OCI-LY3 (cell line): Measurements from ENCODE around the gene DHTKD1.

ENCODE experiments used
- CTCF ChIP-seq: fragments of 200-600, 300-600 bp; sonication (generic); IDR thresholded peaks from 2 replicates; pipeline ENCODE4 v1.5.1; 2014; ENCODE audit warnings: antibody characterized with exemption, low read length, low read depth
- EZH2phosphoT487 ChIP-seq: fragments of 200-600 bp; shearing (Covaris generic); IDR thresholded peaks from 2 replicates; pipeline ENCODE4 v1.6.1; 2018; ENCODE audit warnings: antibody characterized with exemption, mixed run types, low read depth

- no peak for TF ChIP-seq CTCF
- no peak for TF ChIP-seq EZH2phosphoT487
Observed at GRCh38 chr10:12121673-12122072, 52.9 kb downstream of the DHTKD1 start.
